Measurements from ENCODE around the gene LMF2.
A peak's percentile ranks its signal among the peaks of the same experiment; 100 is the strongest.

LMF2 gene

DNA sequence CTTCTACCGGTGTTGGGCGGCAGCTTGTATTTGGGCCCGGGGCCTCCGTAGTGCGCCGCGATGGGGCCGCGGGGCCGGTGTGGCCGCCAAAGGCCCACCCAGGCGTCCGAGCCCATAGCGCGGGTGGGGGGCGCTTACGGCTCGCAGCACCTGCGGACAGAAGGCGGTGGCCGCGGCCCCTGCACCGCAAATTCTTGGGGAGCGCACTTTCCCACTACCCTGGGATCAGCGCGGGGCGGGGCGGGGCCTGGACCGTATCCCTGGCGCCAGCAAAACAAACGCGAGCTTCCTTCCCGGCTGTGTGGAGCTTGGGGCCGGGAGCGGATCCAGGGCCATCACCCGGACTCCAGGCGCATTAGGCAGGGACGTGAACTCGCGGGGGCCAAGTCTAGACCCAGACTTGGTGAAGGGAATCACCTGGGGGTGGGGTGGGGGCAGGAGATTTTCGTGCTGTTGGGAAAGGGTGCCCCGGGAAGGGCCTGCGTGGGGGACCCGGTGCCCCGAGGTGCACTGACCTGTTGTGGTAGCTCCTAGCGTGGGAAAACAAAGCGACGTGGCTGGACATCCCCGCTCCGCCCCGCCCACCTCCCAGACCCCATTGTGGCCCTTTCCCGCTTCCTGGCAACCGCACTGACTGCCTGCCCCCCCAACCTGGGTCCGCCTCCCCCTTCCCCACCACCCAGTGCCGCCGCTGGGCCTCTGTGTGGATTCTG is 24.6 kb upstream of the LMF2 start:
- H3K27ac ChIP-seq, result peak overlapping the region in 5 of 11 experiments; percentile 74 to 94 (median 77); a peak in 6 of 22 replicates
- H3K4me1 ChIP-seq, result peaks cover 27 to 70% (median 49%) of the 10 kb centered on the region in 10 experiments
- peaks cover 10 to 68% (median 25%) of the 10 kb centered on the region in 11 experiments; a peak in 20 of 22 replicates for H3K9me3 ChIP-seq (replicated peaks in 1 of 11)
- peak overlapping the region in 4 of 11 experiments; percentile 71 to 96 (median 82); a peak in 6 of 22 replicates for H3K9ac ChIP-seq
- peaks cover 43 to 65% (median 61%) of the 10 kb centered on the region in 11 experiments for H3K27me3 ChIP-seq
- TF ChIP-seq Cebpa-rat (IDR thresholded peaks at IDR 0.05), result no peak
- peak overlapping the region in 5 of 10 experiments; percentile 52 to 65 (median 54); a peak in 8 of 20 replicates for H3K4me3 ChIP-seq
- peaks cover 0 to 3% (median 0%) of the 10 kb centered on the region in 11 experiments; a peak in 1 of 22 replicates for H3K36me3 ChIP-seq
- peak overlapping the region in 6 of 11 experiments; percentile 95 to 99 (median 97); a peak in 9 of 22 replicates for H3K4me2 ChIP-seq
- H4K20me1 ChIP-seq, result peaks cover 0 to 17% (median 0%) of the 10 kb centered on the region in 11 experiments; a peak in 4 of 22 replicates

DNA sequence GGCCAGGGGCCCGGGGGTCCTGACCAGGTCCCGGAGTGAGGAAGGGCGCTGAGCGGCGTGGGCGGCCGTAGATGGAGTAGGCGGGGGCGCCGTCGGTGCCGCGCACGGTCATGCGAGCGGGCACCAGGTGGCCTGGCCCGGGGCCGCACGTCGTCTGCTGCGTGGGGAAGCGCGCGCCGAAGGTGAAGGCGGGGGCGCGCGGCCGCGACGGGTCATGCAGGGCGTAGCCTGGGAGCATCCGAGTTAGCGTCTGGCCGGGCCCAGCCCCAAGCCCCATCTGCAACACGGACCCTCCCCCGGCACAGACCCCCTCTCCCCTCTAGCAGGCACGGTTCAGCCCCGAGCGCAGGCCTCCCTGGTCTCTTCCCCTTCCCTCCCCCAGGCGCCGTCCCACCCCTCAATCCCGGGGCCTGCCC is 24.1 kb upstream of the LMF2 start:
- no peak for TF ChIP-seq Cebpa-rat (IDR thresholded peaks at IDR 0.05)
- Histone ChIP-seq H3K36me3 (no peaks in the 10 kb centered on the region; a peak in 1 of 22 replicates), H3K27me3 (peaks cover 43 to 65% (median 61%) of the 10 kb centered on the region in 11 experiments), H3K9ac (peak overlapping the region in 8 of 11 experiments; percentile 57 to 96 (median 68); a peak in 12 of 22 replicates), H3K4me2 (peak overlapping the region; percentile 74 to 99 (median 96)), H4K20me1 (peaks cover 0 to 17% (median 0%) of the 10 kb centered on the region in 11 experiments; a peak in 4 of 22 replicates), H3K4me1 (peaks cover 32 to 74% (median 54%) of the 10 kb centered on the region in 10 experiments), H3K9me3 (replicated peaks in 1 of 11) (peaks cover 10 to 63% (median 25%) of the 10 kb centered on the region in 11 experiments; a peak in 20 of 22 replicates), H3K4me3 (peak overlapping the region in 9 of 10 experiments; percentile 48 to 65 (median 54); a peak in 16 of 20 replicates), H3K27ac (peak overlapping the region in 9 of 11 experiments; percentile 21 to 94 (median 74); a peak in 13 of 22 replicates)

DNA sequence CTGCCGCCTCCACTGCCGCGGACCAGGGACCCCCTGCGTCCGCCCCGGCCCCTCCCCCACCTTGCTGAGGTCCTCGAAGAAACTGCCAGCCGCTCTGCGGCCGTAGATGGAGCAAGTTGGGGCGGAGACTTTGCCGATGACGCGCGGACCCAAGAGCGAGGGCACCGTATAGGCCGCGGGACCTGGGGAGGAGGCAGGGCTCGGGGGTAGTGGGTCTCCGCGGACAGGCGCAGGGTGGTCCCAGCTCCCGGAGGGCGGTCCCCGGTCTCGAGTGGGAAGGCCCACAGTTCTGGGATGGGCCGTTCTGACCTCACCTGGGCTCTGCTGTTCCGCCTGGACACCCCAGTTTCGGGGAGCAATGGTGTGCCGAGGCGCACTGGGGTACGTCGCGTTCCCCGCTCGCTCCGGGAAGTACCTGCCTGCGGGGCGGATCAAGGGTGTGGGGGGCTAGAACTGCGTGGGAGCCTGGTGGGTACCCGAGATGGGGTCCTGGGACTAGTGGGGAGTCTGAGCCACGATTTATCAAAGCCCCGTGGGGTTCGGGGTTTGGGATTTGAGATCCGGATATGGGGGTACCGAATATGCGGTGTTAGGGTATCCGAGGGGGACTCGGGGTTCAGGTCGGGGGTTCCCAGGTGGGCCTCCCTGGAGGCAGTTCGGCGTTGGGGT is 23.5 kb upstream of the LMF2 start:
- H3K36me3 ChIP-seq, result no peaks in the 10 kb centered on the region; a peak in 1 of 22 replicates
- H3K4me3 ChIP-seq, result peak overlapping the region; percentile 48 to 65 (median 54)
- peak overlapping the region; percentile 21 to 94 (median 73); a peak in 19 of 22 replicates for H3K27ac ChIP-seq
- peaks cover 43 to 65% (median 61%) of the 10 kb centered on the region in 11 experiments for H3K27me3 ChIP-seq
- H3K4me2 ChIP-seq, result peak overlapping the region; percentile 74 to 99 (median 96)
- H4K20me1 ChIP-seq, result peaks cover 0 to 17% (median 0%) of the 10 kb centered on the region in 11 experiments; a peak in 4 of 22 replicates
- H3K4me1 ChIP-seq, result peaks cover 34 to 75% (median 56%) of the 10 kb centered on the region in 10 experiments
- no peak for TF ChIP-seq Cebpa-rat (IDR thresholded peaks at IDR 0.05)
- H3K9ac ChIP-seq, result peak overlapping the region; percentile 49 to 96 (median 66); a peak in 20 of 22 replicates
- H3K9me3 ChIP-seq (replicated peaks in 1 of 11), result peaks cover 10 to 57% (median 25%) of the 10 kb centered on the region in 11 experiments; a peak in 20 of 22 replicates

DNA sequence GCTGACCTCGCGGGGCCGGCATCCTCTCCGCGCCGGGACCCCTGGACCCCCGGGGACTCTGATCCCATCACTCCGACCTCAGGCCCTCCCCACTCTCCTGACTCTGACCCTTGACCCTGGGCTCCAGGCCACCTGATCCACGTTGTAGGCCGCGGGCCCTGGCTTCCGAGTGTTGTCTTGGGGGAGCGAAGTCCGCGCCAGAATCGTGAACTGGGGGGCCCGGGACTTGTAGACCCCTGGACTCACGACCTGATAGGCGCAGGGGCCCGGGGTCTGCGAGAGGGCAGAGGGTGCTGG is 23.0 kb upstream of the LMF2 start:
- peaks cover 34 to 75% (median 56%) of the 10 kb centered on the region in 10 experiments for H3K4me1 ChIP-seq

DNA sequence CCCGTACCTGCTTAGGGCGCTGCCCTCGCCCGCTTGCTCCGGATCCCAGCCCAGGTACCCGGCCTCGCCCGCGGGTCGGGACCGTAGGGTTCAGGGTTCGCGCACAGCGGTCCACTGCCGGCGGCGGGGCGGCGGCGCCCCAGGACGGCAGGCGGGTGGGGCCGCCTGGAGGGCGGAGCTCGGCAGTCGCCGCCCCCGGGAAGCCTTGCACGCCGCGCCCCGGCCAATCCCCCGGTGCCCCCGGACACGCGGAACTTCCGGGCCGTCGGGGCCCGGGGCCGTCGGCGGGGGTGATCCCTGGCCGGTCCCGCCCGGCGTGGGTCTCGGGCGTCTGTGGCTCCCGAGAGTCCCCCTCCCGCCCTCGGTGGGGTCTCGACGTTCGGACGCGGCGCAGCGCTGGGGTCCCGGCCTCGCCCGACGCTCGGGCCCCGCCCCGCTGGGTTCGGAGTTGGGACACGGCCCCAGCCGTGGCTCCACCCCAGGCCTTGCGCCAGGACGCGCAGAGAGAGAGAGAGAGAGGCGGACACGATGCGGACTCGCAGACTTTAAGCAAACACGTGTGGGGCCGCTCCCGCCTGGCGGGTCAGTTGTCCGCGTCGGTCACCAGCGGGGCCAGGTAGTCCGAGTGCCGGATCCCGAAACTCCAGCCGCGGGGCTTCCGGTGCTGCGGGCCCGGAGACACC is 22.5 kb upstream of the LMF2 start, which contains the start of gene TYMP:
Gene TYMP (minus strand): TSS at position 116 of the 683 bp plus-strand sequence. CDS start 303 bp downstream, outside the sequence.
- H3K4me3 ChIP-seq, result peak within 1 kb of the TSS; percentile 48 to 65 (median 54)
- peaks cover 43 to 65% (median 61%) of the 10 kb centered on the region in 11 experiments for H3K27me3 ChIP-seq
- peaks cover 34 to 75% (median 56%) of the 10 kb centered on the region in 10 experiments for H3K4me1 ChIP-seq
- no peaks in the 10 kb centered on the region; a peak in 1 of 22 replicates for H3K36me3 ChIP-seq
- TF ChIP-seq Cebpa-rat (IDR thresholded peaks at IDR 0.05), result no peak
- H3K4me2 ChIP-seq, result peak within 1 kb of the TSS; percentile 74 to 99 (median 96)
- H3K9ac ChIP-seq, result peak within 1 kb of the TSS; percentile 49 to 96 (median 66); a peak in 21 of 22 replicates
- H3K27ac ChIP-seq, result peak within 1 kb of the TSS; percentile 25 to 94 (median 73); a peak in 21 of 22 replicates
- peaks cover 0 to 18% (median under 1%) of the 10 kb centered on the region in 11 experiments; a peak in 9 of 22 replicates for H4K20me1 ChIP-seq
- peaks cover 10 to 49% (median 25%) of the 10 kb centered on the region in 11 experiments; a peak in 20 of 22 replicates for H3K9me3 ChIP-seq (replicated peaks in 1 of 11)

More for the DNA sequence above, 23.0 kb upstream of the LMF2 start:
- peak overlapping the region; percentile 25 to 94 (median 73); a peak in 21 of 22 replicates for H3K27ac ChIP-seq
- peaks cover 43 to 65% (median 61%) of the 10 kb centered on the region in 11 experiments for H3K27me3 ChIP-seq
- TF ChIP-seq Cebpa-rat (IDR thresholded peaks at IDR 0.05), result no peak
- peak overlapping the region; percentile 49 to 96 (median 66); a peak in 21 of 22 replicates for H3K9ac ChIP-seq
- peak overlapping the region; percentile 48 to 65 (median 54) for H3K4me3 ChIP-seq
- H3K36me3 ChIP-seq, result no peaks in the 10 kb centered on the region; a peak in 1 of 22 replicates
- H4K20me1 ChIP-seq, result peaks cover 0 to 17% (median 0%) of the 10 kb centered on the region in 11 experiments; a peak in 4 of 22 replicates
- peak overlapping the region; percentile 74 to 99 (median 96) for H3K4me2 ChIP-seq
- peaks cover 10 to 52% (median 25%) of the 10 kb centered on the region in 11 experiments; a peak in 20 of 22 replicates for H3K9me3 ChIP-seq (replicated peaks in 1 of 11)

DNA sequence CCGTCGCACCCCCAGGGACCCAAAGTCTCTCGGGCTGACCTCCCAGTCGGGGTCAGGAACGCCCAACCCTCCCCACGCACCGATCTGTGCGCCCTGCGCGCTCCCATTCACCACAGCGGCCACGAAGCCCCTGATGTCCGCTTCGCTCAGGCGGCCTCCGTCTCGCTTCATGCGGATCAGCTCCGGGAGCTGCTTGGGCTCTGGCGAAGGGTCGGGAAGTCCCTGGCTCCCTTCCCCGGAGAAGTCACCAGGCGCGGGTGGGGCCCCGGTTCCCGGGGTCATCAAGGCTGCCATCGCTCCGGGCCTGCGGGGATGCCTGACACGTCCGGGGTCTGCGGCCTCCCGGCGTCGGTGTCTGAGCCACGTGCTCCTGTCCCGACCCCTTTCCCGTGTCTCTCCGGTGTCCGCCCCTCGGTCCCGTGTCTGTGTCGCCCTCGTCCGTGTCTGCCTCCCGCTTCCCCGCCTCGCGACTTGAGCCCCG is 22.0 kb upstream of the LMF2 start:
- Histone ChIP-seq H3K4me1 (peaks cover 40 to 75% (median 57%) of the 10 kb centered on the region in 10 experiments), H3K27ac (peak overlapping the region in 9 of 11 experiments; percentile 25 to 94 (median 74); a peak in 14 of 22 replicates), H3K4me3 (peak overlapping the region; percentile 48 to 65 (median 54); a peak in 18 of 20 replicates), H3K27me3 (peaks cover 43 to 65% (median 61%) of the 10 kb centered on the region in 11 experiments), H3K9me3 (replicated peaks in 1 of 11) (peaks cover 10 to 43% (median 25%) of the 10 kb centered on the region in 11 experiments; a peak in 20 of 22 replicates), H3K36me3 (peaks cover 0 to 3% (median under 1%) of the 10 kb centered on the region in 11 experiments; a peak in 9 of 22 replicates), H3K4me2 (peak overlapping the region; percentile 74 to 99 (median 96)), H3K9ac (peak overlapping the region in 8 of 11 experiments; percentile 57 to 96 (median 68); a peak in 14 of 22 replicates), H4K20me1 (peaks cover 2 to 24% (median 6%) of the 10 kb centered on the region in 11 experiments; a peak in 21 of 22 replicates)
- no peak for TF ChIP-seq Cebpa-rat (IDR thresholded peaks at IDR 0.05)

DNA sequence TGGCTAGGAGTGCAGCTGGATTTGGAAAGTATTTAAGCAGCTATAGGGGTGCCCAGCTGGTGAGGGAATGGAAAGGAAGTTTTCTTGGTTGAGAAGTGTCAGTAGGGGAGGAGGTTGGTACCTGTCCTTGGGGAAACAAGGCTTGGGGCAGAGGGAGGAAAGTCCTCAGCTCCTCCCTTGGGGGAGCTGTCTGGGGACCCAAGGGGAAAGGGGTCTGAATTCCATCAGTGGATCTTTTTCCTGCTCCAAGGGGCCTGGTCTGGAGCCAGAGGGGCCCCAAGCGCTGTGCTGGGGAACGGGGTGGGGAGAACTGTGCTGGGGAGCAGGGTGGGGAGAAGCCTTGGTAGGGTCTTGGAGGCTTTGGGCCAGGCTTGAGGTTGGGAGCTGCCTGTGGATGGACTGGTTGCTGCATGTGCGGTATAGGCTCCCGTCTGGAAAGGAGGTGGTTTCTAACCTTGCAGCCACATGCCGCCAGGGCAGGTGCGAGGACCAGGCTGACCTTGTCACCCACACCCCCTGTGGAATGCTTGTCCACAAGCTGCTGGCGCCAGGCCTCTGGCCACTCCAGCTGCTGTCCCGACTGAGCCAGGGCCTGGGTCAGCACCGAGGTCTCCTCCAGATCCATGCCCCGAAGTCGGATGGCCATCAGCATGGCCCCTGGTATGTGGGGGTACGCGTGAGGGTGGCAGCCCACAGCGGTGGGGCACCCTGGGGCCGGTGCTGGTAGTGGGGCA is 21.3 kb upstream of the LMF2 start:
- TF ChIP-seq Cebpa-rat (IDR thresholded peaks at IDR 0.05), result no peak
- H3K36me3 ChIP-seq, result peaks cover 4 to 9% (median 7%) of the 10 kb centered on the region in 11 experiments
- peak overlapping the region in 5 of 11 experiments; percentile 31 to 94 (median 77); a peak in 5 of 22 replicates for H3K27ac ChIP-seq
- peak overlapping the region in 2 of 11 experiments; percentile 89 to 96; a peak in 4 of 22 replicates for H3K9ac ChIP-seq
- peaks cover 46 to 75% (median 62%) of the 10 kb centered on the region in 10 experiments for H3K4me1 ChIP-seq
- H3K27me3 ChIP-seq, result peaks cover 43 to 60% (median 55%) of the 10 kb centered on the region in 11 experiments
- H4K20me1 ChIP-seq, result peaks cover 8 to 30% (median 12%) of the 10 kb centered on the region in 11 experiments
- peak overlapping the region in 4 of 10 experiments; percentile 52 to 65 (median 54); a peak in 8 of 20 replicates for H3K4me3 ChIP-seq
- H3K9me3 ChIP-seq (replicated peaks in 1 of 11), result peaks cover 10 to 37% (median 25%) of the 10 kb centered on the region in 11 experiments; a peak in 20 of 22 replicates
- peak overlapping the region; percentile 28 to 99 (median 96); a peak in 21 of 22 replicates for H3K4me2 ChIP-seq
